HG03135 (cell line): ENCODE measurements around the gene PRR13.
"Not testable (repeated sequence)": the region's sequence is repeated elsewhere in the genome, so short reads cannot be mapped to it uniquely, and the experiment has no call there.

Experiments used
- ATAC-seq: cut with Tn5 transposase; IDR thresholded peaks from one replicate; pipeline ENCODE4 v1.9.1; 2021; ENCODE audit warnings: mild to moderate bottlenecking, moderate library complexity; ENCODE audit not compliant: unreplicated experiment

PRR13 gene

DNA sequence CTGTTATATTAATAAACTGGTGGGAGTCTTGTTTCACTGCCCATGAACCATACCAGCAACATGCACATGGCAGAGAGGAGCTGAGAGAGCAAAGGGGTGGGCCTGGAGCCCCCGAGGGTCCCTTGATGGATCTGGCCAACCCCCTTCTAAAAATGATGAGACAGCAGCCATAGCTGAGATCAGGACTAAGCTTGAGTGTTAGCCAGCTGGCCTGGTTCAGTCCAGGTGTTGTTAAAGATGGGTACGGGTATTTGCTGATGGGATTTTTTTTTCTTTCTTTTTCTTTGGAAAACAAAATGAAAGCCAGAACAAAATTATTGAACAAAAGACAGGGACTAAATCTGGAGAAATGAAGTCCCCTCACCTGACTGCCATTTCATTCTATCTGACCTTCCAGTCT lies 26.3 kb downstream of the PRR13 start:
- ATAC-seq: no peak

DNA sequence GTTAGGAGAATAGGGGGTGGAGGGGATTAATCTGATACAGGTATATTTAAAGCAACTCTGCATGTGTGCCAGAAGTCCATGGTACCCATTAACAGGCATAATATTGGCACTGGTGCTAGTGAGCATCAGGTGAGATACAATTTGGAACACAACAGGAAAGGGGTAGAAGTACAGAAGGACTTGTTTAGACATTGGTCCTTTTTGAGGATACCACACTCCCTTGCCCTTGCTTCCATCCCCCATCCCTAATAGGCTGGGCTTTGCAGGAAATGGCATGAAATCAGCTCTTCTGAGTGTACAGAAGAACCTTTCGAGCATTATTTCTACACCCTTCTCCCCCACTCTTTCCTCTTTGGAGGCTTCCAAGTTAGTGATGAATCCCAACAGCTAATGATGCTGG lies 26.7 kb downstream of the PRR13 start:
- no peak for ATAC-seq

DNA sequence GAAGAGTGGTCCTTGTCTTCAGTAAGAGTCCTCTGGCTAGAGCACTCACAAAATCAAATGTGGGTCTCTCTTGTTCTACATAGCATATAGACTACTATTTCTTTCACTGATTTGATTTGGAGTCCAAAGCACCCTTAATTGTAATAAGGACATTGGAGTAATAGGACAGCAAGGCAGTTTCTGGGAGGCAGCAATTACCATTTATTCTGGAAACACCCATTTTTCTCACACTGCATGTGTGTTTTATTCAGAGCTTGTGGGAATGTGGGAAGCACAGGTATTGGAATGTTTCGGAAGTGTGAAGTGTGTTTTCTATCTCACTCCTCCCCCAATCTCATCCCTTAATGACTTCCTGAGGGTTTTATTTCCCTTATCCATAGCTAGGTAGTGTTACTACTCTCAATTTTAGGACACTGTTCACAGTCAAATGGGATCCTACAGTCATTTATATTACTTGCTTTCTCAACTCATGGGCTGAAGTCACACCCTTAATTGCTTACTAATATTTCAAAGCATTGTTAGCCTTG lies 30.6 kb downstream of the PRR13 start:
- no peak for ATAC-seq

DNA sequence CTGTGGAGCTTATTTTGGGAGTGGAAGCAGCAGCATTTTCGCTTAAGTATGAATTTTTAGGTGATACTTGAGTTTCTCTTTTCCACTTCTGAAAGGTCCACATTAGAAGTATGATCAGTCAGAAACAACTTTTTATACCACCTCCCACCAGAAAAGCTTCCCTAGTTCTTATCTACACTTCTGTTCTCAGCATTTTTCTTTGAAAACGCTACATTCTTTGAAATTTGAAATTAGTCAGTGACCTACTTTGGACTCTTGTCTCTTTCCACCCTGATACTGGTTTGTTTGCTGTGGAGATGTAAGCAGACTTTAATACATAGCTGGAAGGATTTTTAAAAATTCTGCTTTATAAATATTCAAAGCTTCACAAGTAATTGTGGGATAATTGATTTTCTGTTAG lies 32.5 kb downstream of the PRR13 start:
- ATAC-seq: no peak

DNA sequence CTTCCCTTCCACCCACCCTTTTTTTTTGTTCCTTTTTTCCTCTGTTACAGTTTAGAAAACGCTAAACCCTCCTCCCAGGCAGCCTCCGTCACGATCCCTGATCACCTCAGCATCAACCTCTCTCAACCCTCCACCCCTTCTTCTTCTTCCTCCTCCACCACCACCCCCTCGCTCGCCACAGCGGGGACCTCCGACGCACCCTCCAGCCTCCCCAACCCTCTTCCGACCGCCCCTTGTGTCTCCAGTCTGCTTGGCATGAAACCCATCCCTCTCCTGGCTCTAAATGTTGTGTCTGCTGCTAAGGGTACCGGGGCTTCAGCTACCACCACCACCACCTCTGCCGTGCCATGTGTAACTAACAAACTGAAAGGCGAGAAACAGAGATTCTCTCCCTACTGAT lies 33.3 kb downstream of the PRR13 start:
- no peak for ATAC-seq

DNA sequence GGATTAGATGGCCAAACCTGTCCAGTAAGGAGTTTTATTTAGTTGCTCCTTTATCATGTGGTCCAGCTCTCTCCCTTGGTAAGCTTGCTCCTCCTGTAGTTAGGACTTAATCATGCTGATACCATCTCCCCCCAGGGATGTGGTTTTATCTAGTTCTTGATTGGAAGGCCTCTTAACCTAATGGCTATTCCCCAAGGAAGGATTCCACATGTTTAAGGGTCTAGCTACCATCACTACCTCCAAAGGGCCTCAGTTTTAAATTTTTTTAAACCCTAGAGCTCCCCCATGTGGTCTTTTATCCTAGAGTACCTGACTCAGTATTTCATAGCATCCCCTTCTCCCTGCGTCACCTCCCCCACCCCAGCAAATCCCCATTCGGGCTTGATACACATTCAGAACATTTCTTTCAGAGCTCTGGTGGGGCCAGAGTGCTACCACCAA lies 35.3 kb downstream of the PRR13 start:
- no peak for ATAC-seq

DNA sequence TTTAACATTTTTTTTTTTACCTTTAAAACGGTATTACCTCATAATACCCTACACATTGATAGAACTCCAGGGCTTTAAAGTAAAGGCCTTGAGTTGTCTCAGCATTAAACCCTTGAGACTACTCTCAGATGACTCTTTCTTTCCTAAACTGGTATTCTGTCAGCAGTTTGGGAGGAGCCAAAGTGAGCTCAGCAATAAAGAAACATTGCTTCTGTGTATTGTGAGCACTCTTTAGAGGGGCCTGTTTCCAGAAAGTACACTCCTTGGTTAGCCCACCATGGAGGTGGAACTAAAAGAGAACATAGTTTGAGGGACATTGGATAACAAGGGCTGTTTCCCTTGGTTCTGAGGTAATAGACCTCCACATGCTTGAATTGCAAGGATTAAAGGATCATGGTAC lies 37.3 kb downstream of the PRR13 start:
- no peak for ATAC-seq

DNA sequence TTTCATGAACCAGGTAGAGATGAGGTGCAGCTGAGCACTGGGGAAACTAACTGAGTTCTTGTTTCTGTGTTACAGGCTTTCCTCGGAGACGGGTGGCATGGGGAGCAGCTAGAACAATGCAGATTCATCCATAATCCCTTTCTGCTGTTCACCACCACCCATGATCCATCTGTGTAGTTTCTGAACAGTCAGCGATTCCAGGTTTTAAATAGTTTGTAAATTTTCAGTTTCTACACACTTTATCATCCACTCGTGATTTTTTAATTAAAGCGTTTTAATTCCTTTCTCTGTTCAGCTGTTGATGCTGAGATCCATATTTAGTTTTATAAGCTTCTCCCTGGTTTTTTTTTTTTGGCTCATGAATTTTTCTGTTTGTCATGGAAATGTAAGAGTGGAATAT lies 37.8 kb downstream of the PRR13 start:
- no peak for ATAC-seq

DNA sequence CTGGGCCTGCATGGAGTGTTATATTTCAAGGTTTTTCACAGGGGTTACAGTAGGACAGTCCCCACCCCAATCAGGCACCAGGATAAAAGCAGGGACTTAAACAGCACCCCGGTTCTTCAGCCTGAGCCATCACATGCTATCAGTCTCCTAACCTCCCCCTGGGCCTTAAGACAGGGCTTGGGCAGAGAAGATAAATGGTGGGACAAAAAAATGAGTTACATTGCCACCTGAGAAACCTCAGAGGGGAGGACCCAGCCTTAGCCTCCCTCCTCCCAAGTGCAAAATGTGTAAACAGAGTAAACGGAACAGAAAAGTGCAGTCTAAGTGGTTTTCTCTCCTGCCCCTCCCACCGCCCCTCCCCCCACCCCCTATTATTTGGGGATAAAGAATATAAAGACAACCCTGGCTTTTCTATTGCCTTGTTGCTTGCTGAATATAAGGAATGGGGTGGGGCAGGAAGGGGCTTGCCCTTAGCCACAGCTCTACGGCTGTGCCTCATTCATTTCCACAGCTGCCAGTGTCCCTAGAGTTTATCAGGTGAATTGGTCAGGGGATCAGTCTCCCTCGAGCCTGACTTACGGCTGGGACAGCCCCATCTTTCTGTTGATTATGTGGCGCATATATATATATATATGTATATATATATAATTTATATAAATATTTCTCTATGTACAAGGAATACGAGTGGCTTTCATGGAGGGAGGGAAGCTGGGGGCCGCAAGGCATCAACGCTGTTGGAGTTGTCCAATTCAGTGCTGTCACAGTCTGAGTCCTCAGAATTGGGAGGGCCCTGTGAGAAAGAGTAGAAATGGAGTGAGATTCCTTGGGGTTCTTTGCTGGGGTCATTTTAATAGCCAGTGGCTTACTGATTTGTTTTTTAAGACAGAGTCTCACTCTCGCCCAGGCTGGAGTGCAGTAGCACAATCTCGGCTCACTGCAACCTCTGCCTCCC lies 39.2 kb downstream of the PRR13 start:
- ATAC-seq: no peak

DNA sequence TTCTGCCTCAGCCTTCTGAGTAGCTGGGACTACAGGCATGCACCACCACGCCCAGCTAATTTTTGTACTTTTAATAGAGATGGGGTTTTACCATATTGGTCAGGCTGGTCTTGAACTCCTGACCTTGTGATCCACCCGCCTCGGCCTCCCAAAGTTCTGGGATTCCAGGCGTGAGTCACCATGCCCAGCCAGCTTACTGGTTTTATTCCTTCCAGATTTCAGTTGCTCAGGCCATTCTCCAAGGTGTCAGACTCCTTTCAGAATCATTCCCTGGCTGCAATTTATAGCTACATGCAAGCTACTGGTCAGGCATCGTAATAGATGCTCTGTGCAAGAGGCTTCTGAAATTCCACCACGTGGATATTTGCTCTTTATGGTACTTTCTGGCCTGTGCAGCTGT lies 39.9 kb downstream of the PRR13 start:
- not testable (repeated sequence) for ATAC-seq

DNA sequence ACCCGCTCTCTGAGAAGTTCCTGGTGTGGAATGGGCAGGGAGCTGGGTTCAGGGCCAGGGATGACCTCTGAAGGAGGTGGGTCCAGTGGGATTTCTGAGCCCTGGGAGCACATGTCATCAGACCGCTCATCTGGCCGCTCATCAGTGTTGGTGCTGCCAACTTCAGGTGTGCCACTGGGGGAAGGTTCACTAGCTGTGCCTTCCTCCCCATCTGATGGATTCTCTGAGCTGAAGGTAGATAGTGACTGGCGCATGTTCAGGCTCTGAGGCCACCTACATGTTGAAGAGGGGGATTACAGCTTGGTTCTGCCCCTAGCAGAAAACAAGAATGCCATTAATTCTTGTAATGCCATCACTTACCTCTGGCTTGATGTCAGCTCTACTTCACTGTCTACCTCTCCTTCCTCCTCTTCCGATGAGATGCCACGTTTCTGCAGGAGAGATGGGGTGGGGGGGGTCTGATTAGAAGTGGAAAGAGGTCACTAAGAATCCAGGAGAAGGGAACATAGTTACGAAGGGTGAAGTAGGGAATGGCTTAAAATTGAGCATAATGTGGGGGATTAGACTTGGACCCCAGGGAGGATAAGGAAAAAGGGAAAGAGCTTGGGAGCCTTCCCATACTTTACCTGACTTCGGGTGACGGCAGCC lies 40.5 kb downstream of the PRR13 start:
- no peak for ATAC-seq

DNA sequence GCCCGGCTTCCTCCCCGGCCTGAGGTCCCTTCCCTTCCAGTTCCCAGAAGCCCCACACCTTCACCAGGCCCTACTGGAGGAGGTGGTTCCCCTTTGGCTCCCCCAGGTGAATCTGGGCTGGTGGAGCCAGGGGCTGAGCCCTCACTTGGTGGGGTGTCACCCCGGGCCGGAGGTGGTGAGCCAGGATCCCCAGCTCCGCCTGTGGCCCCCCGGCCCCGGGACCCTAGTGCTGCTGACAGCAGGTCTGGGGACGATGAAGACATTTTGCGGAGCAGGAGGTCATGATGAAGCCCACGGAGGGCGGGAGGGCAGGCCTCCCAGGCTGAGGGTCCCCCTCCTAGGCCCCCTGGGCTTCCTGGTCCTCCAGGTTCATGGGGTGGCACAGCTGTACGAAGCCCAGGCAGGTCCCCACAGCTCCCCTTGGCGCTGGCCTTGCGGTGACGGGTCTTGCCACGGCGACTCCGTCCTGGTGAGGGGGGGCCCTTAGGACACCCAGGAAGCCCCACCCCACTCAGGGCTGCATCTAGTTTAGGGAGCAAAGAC lies 41.2 kb downstream of the PRR13 start:
- ATAC-seq: no peak

DNA sequence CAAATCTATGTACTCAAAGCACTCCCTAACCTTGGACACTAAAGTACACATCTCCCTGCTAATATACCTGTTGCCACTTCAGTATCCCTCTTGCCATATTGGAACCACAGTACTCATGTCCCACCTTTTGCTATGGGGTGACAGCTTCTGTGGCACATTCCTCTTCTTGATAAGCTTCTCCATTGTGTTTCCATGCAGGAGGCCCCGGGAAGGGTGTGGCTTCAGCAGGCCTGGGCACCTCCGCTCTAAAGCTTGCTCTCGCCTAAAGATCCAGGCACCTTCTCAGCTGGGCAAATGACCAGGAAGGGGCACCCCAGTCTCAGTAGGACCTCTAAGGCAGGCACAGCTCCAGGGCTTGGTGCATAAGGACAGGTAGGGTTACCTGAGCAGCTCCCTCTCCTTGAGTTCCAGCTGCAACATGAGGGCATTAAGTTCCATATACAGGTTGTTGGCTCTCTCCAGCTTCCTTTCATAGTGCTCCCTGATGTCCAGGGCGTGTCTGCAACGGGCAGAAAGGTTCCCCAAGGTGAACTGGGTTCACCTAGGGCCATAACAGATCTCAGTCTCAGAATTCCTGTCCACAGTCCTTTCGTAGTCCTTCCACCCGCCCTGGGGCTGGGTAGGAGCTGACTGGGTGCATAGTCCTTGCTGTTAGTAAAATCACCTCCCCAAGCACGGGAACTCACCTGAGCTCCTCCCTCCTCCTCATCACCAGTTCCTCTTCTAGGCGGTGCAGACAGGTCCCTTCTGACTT lies 41.9 kb downstream of the PRR13 start:
- no peak for ATAC-seq

DNA sequence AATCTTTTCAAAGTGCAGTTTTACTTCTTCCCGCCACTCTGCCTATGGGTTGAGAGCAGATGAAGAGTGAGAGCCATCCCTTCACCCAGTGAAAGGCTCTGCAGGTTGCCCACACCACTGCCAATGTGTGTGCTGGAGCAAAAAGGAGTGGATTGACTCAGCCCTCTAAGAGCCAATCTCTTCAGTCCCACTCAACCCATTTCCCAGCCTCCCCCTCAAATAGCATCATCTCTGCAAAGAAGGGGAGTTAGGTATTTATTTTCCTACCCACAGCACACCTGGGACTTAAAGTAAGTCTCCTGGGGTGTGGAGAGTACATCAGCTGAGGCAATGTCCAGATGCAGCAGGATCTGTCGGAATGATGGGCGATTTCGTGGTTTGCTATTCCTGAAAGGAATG lies 42.4 kb downstream of the PRR13 start:
- ATAC-seq: no peak

DNA sequence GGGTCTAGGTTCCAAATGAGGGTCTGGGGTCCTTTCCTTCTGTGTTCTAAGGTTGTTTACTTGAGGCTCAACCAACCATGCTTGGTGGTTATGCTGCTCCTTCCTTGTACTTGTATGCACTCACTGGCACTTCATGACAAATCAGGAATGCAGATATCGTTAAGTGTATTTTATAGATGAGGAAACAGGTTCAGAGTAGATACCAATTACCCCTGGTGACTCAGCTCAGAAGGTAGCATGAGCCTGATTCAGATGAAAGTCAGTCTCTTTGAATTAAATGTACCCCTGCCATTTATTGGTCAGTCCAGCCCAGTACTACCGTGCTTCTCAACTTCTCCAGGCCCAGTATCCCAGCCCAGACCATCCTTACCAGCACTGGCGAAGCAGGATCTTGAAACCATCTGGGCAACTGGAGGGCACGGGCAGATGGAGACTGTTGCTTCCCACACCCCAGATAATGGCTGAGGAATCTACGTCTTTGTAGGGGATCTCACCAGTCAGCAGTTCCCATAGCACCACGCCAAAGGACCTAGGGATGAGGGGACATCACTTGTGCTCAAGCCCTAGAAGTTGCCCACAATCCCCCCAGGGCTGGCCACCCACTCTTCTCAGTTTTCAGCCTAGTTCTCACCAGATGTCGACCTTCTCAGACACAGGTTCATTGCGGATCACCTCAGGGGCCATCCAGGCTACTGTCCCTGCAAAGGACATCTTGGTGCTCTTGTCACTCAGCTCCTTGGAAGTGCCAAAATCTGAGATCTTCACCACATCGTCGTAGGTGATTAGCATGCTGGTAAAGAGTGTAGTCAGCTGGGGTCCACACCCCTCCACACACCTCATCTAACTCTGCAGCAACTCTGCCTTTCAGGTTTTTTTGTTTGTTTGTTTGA lies 43.4 kb downstream of the PRR13 start:
- no peak for ATAC-seq

DNA sequence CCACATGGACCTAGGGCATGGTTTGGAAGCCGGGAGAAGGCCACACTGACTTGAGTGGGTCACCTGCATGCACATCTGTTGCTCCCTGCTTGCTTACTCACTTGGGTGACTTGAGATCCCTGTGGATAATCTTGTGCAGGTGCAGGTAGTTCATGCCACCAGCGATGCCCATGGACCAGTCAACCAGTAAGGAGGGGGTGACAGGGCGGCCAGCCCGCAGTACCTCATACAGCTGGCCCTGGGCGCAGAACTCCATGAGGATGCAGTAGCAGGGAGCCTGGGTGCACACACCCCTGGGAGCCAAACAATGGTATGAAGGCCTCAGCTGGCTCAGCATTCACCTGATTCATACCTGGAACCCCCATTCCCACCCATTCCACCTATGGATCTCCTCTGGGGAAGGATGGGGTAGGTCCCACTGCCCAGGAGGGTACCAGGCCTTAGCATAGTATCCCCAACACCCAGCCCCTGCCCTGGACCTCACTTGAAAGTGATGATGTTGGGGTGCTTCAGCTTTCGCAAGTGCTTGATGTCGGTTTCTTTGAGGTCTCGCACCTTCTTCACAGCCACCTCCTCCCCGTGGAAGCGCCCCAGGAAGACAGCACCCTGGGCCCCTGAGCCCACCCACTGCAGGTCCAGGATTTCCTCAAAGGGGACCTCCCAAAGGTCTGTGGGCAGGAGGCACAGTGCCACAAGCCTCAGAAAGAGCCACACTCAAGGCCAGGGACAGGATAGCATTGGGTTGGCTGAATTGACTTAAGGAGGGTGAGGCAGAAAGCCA lies 44.6 kb downstream of the PRR13 start:
- no peak for ATAC-seq

DNA sequence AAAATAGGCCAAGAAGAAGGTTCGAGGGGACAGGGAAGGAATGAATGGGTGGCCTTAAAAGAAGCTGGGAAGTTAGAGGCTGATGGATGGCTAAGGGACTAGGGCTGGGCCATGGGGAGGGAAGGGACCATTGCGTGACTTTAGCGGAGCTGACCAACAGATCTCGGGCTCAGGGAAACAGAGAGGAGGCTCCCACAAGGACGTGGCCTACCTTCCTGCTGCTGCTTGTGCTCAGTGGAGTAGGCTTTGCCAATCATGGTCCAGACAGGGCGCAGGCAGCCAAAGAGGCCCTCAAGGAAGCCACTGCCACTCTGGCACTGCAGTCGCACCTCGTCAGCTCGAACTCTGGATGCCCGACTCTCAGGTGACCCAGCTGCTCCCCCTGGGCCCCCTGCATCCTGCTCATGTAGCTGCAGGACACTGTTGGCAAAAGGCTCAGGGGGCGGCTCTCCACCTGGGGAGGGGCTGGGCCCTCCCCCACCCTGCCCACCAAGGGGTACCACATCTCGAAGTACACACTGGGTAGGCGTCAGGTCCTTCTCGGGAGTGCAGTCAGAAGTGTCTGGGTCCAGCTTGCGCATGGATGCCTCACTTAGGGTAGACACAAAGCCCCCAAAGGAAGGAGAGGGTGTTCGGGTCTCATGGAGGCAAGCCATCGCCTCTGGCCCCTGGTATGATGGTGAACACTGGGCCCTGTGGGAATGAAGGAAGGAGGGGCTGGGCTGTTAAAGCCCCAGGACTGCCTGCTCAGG lies 45.4 kb downstream of the PRR13 start:
- no peak for ATAC-seq

DNA sequence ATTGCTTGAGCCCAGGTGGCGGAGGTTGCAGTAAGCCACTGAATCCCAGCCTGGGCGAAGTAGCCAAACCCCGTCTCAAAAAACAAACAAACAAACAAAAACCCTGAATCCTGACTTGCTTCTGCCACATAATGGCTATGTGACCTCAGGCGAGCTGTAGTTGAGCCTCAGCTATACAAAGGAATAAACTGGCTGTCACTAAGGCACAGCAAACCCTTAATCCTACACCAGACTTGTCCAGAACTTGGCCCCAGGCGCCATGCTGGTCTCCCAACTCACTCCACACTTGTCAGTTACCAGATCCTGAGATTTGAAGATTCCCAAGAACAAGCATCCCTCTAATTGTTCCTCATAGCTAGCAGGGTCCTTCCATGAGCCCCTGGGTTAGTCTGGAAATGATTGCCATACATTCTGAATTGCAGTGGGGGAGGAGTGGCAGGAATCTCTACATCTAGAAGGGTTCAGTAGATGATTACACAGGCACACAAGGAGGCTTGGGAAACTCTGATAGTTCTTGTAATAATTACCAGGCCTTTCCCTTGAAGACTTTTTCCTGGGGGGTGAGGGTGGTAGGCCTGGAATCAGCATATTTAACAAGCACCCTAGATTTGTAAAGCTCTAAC lies 47.8 kb downstream of the PRR13 start:
- ATAC-seq: no peak
